Measurements from ENCODE around the gene ABCA4.

Gene ABCA4

DNA sequence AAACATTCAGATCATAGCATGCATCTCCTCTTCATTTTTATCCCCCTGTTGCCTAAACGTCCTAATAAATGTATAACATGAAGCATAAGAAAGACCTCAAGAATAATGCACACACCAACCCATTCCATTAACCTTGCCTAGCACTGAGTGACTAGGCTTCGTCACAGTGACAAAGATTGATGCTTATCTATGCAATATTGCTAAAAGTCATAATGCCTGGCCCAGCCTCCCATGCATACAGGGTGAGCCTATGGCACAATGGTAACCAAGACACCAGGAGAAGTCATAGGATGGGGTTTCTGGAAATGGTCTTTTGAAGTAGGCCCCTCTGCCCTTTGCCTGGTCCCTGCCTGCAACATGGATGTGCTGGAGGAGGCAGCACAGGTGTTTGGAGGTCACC, 33.8 kb downstream of the ABCA4 start:
- in situ Hi-C loops (cut with MboI; ENCODE audit: low pct_unique_long_range_greater_than_20kb, low sequenced_read_pairs, unreplicated experiment): no loop called here
- TF ChIP-seq, protein P1, sequence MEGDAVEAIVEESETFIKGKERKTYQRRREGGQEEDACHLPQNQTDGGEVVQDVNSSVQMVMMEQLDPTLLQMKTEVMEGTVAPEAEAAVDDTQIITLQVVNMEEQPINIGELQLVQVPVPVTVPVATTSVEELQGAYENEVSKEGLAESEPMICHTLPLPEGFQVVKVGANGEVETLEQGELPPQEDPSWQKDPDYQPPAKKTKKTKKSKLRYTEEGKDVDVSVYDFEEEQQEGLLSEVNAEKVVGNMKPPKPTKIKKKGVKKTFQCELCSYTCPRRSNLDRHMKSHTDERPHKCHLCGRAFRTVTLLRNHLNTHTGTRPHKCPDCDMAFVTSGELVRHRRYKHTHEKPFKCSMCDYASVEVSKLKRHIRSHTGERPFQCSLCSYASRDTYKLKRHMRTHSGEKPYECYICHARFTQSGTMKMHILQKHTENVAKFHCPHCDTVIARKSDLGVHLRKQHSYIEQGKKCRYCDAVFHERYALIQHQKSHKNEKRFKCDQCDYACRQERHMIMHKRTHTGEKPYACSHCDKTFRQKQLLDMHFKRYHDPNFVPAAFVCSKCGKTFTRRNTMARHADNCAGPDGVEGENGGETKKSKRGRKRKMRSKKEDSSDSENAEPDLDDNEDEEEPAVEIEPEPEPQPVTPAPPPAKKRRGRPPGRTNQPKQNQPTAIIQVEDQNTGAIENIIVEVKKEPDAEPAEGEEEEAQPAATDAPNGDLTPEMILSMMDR (IDR thresholded peaks at IDR 0.05; ENCODE audit: extremely low read depth, insufficient read depth, missing control alignments): no peak

GRCh38 chr1:94084547-94084946, 36.4 kb downstream of the ABCA4 start:
- in situ Hi-C loops (cut with MboI; ENCODE audit: low pct_unique_long_range_greater_than_20kb, low sequenced_read_pairs, unreplicated experiment): no loop called here

More for the DNA sequence above, 33.8 kb downstream of the ABCA4 start:
- no peak for DNase-seq (ENCODE audit: low spot score)

GRCh38 chr1:94084085-94084484, 36.9 kb downstream of the ABCA4 start:
- TF ChIP-seq, protein P1 (IDR thresholded peaks at IDR 0.05; ENCODE audit: extremely low read depth, insufficient read depth, missing control alignments): no peak

More at GRCh38 chr1:94084547-94084946, 36.4 kb downstream of the ABCA4 start:
- TF ChIP-seq, protein P1 (IDR thresholded peaks at IDR 0.05; ENCODE audit: extremely low read depth, insufficient read depth, missing control alignments): no peak
- DNase-seq (ENCODE audit: low spot score): no peak

DNA sequence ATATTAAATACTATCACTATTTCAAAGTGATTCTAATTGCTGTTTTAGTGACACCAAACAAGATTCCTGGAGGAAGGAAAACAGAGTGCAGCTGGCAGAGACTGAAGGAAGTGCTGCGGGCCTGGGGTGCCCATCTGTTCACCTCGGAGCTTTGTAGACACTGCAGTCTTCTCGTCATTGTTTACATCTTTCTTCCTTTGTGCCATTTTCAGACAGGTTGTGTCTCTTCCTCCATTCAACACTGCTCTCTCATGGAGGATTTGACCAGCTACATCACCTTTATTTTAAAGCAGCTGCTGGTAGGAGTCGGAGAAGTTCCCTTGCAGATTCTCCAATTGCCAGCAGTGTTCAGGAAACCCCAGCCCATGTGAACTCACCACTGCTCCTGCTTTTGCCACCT, 37.3 kb downstream of the ABCA4 start:
- DNase-seq (ENCODE audit: low spot score): no peak
- in situ Hi-C loops (cut with MboI; ENCODE audit: low pct_unique_long_range_greater_than_20kb, low sequenced_read_pairs, unreplicated experiment): no loop called here
- TF ChIP-seq, protein P1 (IDR thresholded peaks at IDR 0.05; ENCODE audit: extremely low read depth, insufficient read depth, missing control alignments): no peak

More at GRCh38 chr1:94084085-94084484, 36.9 kb downstream of the ABCA4 start:
- DNase-seq (ENCODE audit: low spot score): no peak
- in situ Hi-C loops (cut with MboI; ENCODE audit: low pct_unique_long_range_greater_than_20kb, low sequenced_read_pairs, unreplicated experiment): no loop called here

- in situ Hi-C loops (cut with MboI; ENCODE audit: low pct_unique_long_range_greater_than_20kb, low sequenced_read_pairs, unreplicated experiment): no loop called here
- TF ChIP-seq, protein P1 (IDR thresholded peaks at IDR 0.05; ENCODE audit: extremely low read depth, insufficient read depth, missing control alignments): no peak
- DNase-seq (ENCODE audit: low spot score): no peak
Observed at GRCh38 chr1:94081566-94082344, 39.2 kb downstream of the ABCA4 start.

- TF ChIP-seq, protein P1 (IDR thresholded peaks at IDR 0.05; ENCODE audit: extremely low read depth, insufficient read depth, missing control alignments): no peak
- no peak for DNase-seq (ENCODE audit: low spot score)
- in situ Hi-C loops (cut with MboI; ENCODE audit: low pct_unique_long_range_greater_than_20kb, low sequenced_read_pairs, unreplicated experiment): no loop called here
Observed at GRCh38 chr1:94079989-94080388, 41.0 kb downstream of the ABCA4 start.

All from GM13977 (cell line).